HG03175 (cell line): ENCODE data around the gene GPC6.
A peak's percentile ranks its signal among the peaks of the same experiment; 100 is the strongest.

Experiments used
- ATAC-seq: cut with Tn5 transposase; IDR thresholded peaks from one replicate; pipeline ENCODE4 v1.9.1; 2021; ENCODE audit warnings: mild to moderate bottlenecking, moderate library complexity; ENCODE audit not compliant: unreplicated experiment

The GPC6 gene

DNA sequence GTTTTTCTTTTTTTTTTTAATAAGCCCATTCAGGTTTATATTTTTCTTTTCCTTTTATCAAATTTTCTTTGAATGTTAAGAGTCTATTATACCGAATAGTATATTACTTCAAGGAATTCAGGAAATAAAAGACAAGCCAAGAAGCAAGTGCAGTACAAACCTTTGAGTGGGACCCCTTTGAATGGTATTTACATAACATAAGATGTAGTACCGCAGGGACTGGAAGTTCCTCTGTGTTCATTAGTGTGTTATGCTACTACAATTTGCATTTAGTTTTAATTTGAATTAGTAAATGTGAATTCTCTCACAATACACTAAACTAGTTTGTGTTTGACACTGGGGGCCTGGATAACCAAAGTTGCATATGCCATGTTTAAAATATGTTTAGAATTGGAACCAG, 913.4 kb downstream of the GPC6 start:
- no peak for ATAC-seq

- no peak for ATAC-seq
Observed at GRCh38 chr13:94140511-94140910, 913.9 kb downstream of the GPC6 start.

- ATAC-seq: no peak
Observed at GRCh38 chr13:94143624-94144350, 917.2 kb downstream of the GPC6 start.

GRCh38 chr13:94145966-94146365, 919.4 kb downstream of the GPC6 start:
- ATAC-seq: no peak

- no peak for ATAC-seq
Observed at GRCh38 chr13:94153586-94153985, 927.0 kb downstream of the GPC6 start.

- no peak for ATAC-seq
Observed at GRCh38 chr13:94154367-94154766, 927.8 kb downstream of the GPC6 start.

DNA sequence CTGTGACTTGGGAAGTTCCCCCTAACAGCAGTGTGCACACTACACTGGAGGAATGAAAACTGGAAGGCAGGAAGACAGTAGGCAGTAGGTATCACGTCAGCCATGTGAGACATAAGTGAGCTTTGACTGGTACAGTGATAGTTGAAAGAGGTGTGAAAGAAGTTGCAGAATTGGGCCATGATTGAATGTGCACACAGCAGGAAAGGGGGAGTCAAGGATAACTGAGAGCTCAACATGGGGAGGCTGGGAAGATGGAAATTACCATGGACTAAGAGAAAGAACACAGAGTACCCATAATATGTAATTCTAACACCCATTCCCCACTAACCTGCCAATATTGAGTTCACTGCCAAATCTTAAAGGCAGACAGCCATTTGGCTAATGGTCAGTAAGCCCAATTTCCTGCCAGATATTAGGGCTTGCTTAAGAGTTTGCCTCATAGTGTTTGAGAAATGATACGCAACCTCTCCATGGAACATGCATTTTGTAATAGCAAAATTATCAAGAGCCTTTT, 931.2 kb downstream of the GPC6 start:
- ATAC-seq: no peak

- ATAC-seq: no peak
Observed at GRCh38 chr13:94160875-94161274, 934.3 kb downstream of the GPC6 start.

DNA sequence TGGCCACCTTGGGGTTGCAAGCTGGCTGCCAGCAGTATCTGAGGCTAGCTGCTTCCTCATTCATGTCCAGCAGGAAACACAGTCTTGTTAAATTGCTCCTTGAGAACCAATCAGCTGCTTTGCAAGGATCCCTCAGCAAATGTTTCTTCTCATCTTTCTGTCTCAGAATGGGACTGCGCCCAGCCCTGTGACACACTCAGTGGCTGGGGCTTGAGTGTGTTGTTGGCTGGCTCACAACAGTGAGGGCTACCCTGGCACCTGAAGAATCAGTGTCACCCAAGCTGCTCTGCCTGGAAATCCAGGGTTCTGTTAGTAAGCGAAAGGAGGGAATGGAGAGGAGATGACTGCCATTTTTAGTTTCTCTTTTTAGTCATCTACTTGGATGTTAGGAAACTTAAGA, 935.7 kb downstream of the GPC6 start:
- ATAC-seq: no peak

DNA sequence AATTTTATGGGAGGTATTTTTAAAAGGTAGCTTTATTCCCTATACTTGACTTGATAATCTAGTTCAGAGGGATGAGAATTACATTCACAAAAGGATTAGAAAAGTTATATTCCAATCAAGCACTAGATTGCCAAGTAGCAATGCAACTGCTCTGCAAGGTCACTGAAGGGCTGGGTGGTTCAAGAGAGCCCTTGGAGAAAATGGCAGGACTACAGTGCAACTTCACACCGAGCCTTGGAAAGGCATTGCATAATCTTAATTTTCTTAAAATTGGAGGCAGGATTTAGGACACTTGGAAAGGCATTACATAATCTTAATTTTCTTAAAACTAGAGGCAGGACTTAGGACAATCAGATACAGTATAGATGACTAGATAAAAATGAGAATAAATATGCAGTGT, 936.9 kb downstream of the GPC6 start:
- no peak for ATAC-seq

GRCh38 chr13:94168783-94169453, 942.3 kb downstream of the GPC6 start:
- no peak for ATAC-seq

DNA sequence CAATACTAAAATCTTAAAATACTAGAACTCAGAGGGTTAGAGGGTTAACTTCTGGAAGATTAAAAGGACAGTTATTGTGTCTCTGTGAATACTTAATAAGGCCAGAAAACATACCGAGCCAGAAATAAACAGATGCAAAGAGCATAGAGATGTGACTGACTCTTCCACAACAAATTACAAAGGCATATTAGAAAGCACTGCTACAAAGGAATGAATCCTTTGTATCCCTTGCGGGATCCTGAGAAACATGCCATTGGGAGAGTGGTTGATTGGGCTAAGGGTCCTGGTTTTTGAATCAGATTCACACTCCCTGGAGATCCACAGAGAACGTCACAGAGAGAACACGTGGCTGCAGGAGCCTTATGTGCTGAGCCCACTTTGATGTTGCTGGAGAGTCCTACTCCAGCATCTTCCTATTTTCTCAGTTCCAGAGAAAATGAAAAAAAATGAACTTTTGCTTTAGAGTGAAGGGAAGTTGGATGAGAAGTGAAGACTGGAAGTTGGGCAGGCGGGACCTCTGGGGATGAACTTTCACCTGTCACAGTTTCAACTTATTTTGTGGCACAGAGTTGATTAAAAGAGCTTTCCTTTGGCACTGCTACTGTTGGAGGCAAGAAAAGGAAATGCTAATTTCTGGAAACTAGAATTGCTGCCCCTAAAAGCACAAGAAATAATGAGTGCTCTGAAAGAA, 943.0 kb downstream of the GPC6 start:
- no peak for ATAC-seq

DNA sequence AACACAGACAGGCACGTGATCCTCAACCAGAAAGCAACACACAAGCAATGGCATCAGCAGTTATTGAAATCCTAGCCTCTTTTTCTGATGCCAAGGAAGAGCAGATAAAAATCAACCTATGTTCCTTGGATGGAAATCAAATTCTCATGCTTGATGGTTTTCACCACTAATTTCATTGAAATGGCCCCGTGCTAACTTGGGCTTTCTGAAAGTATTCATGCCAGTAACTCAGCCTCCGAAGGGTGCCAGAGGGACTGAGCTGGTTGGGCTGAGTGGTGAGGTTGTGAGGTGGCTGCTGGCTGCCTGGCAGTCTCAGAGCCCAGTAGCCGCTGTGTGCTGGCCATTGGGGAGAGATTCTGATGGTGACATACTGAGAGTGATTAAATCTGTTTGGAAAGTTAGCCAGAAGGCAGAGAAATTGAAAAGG, 943.6 kb downstream of the GPC6 start:
- no peak for ATAC-seq

DNA sequence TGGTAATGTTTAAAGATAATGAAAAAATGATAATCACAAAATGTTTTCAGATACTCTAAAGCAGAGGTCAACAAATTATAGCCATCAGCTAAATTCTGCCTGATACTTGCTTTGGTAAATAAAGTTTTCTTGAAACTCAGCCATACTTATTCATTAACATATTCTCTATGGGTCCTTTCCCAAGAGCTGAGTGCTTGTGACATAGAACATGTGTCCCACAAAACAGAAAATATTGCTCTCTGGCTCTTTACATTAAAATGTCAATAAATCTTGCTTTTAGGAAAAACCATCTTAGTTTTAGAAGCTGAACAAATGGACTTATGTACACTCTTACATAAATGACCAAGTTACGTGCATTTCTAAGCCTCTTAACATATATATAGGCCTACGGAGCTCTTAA, 945.8 kb downstream of the GPC6 start:
- ATAC-seq: no peak

- ATAC-seq: no peak
Observed at GRCh38 chr13:94173312-94173854, 946.8 kb downstream of the GPC6 start.

DNA sequence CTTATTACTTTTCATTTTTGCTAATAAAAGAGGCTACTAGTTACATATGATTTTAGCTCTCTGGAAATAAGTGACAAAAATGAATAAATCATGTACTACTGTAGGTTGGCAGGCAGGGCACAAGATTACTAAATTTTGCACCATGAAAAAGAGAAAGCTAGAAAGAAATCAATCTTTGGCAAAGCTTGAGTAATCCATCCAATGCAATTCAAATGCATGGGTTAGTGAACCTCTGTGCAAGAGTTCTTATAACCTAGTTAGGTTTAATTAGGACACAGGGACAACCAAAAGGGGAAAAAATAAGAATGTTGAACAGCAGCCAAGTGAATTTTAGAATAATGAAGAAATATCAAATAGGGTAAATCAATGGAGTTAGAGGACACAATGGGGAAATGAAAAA, 947.4 kb downstream of the GPC6 start:
- no peak for ATAC-seq

- no peak for ATAC-seq
Observed at GRCh38 chr13:94175076-94175475, 948.5 kb downstream of the GPC6 start.

DNA sequence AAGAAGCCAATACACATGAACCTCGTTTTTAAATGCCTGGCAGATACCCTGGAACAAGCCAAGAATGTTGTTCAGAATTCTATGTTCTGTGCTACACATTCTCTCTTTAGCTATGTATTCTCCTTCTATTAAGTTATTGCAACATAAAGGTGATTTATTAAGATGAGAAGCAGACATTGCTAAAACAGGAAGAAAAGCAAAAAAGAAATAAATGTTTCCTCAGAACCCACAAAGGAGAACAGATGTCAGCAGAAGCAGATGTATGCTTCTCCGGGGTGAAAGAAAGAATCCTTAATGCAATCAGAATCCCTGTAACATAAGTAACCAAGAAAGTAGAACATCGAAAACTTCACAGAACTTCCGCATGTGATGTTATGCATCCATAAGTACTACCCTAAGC, 950.0 kb downstream of the GPC6 start:
- ATAC-seq: no peak

GRCh38 chr13:94177041-94177440, 950.4 kb downstream of the GPC6 start:
- ATAC-seq: no peak

DNA sequence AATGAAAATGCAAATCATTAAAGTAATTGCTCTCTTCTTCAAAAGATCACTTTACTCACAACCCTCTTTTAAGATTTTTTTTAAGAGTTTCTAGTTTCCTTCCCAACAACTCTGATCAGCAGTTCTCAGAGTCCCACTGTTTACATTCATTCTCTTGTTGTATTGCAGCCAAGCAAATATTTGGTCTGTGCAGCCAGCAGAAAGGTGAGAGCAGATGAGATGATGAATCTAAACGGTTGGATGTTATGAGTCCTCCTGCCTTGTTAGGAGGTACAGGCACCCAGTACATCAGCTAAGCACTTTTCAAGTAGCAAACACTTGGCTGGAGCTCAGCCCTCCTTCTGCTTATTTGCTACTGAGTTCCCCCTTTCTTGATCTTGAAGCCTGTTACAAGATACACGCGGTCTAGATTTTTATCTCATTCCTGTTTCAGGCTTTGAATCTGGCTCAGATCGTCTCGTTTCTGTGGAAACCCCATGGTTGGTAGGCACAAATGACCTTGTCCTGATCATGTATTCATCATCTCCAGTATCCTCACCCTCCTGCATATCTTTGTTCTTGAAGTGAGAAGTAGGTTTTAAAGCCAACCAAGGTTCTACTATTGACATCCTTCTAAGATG, 952.1 kb downstream of the GPC6 start:
- no peak for ATAC-seq

DNA sequence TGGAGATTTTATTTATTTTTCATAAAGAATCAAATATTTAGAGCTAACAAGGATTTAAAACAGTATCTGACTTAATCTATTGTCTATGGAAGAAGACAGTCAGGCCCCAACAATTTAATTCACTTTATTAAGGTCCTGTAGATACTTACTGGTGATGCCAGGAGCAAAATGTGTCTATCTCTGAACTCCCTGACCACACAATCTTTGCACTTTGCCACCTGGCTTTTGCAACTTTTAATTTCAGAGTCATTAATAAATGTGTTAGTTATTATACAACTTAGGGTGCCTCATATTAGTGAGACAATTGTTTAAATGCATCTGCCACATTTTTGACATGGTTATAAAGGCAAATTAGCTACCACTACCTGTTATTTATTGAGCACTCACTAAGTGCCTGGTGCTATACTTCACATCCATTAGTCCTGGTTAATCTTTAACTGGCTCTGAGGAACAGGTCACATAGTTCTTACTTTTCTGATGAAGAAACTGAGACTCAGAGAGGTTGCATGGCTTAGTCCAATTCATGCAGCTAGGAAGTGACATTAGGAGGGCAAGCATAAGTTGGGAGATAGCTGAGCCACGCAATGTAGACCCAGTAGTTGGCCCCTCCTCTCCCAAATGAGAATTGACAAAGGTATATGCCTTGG, 955.0 kb downstream of the GPC6 start:
- ATAC-seq: peak; percentile 45
